Stimulated activated CD4-positive, alpha-beta T cell treated with anti-CD3 and anti-CD28 coated beads, Interleukin-4, amount 100 ng/mL, for 48 hours (primary cell): Measurements from ENCODE around the gene TAS2R16.
"Not testable (repeated sequence)": the region's sequence is repeated elsewhere in the genome, so short reads cannot be mapped to it uniquely, and the experiment has no call there.

Experiments
- DNase-seq, 2 donors: peaks; one replicate each; pipeline ENCODE4 v3.0.0-alpha.2; 2020; ENCODE audit warnings: low read depth in 2 of 2

The TAS2R16 gene

DNA sequence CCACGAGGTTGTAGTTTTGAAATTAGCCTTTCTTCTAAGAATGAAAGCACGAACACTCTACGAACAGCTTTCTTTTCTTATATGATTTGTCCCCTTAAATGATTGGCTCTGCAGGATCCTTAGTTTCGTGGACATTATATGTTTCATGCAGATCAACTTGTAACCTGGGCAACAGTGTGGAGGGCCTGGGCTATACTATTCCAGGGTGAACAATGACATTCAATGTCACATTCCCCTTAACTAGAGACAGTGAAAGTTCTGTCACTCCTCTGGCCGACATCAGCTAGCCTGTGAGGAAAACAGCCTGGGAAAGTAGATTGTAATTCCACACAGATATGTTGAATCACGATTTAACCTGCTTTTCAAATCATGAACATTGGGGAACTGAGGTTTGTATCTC is 23.4 kb downstream of the TAS2R16 start:
- DNase-seq, result no peak

- DNase-seq, result no peak
These were observed 24.5 kb downstream of the TAS2R16 start for GRCh38 chr7:122970740-122971725.

DNA sequence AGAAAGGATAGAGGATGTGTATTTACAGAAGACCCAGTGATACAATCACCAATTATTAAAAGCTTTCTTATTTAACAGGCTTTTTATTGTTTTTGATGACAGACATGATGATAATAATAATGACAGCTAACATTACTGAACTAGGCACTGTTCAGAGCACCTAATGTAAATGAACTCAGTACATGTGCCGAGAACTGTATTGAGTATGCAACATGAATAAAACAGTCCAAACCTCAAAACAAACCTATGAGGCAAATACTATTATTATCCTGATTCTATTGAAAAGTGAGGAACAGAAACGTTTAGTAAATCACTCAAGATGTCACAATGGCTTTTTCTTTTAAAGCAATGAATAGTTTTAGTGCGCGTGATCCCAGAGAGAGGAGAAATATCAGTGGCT is 27.1 kb downstream of the TAS2R16 start:
- DNase-seq, result no peak

DNA sequence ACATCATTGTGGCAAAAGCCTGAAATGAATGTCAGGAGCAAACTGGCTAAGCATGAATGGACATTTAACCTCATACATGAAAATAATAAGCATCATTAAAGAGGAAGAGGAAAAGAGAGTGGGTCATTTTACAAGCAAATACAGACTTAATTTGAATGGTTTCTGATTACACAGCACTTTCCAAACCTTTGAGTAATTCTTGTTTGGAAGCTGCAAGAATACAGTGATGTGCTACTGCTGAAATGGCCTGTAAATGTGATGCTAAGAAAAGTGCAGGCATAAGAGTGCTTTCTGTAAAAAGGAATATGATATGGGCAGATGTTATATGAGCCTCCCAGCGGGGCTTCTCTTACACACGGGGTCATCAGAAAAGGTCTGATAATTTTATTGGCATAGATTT is 30.2 kb downstream of the TAS2R16 start:
- no peak for DNase-seq

DNA sequence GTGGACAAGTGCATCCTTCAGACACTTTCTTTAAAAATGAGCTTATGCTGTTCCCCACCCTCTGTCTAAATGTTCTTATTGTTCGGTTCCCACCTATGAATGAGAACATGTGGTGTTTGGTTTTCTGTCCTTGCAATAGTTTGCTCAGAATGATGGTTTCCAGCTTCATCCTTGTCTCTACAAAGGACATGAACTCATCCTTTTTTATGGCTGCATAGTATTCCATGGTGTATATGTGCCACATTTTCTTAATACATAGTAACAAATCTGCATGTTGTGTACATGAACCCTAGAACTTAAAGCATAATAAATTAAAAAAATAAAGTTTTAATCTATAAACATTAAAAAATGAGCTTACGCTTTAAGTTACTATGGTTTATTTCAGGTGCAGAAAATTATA is 41.8 kb downstream of the TAS2R16 start:
- not testable (repeated sequence) for DNase-seq

DNA sequence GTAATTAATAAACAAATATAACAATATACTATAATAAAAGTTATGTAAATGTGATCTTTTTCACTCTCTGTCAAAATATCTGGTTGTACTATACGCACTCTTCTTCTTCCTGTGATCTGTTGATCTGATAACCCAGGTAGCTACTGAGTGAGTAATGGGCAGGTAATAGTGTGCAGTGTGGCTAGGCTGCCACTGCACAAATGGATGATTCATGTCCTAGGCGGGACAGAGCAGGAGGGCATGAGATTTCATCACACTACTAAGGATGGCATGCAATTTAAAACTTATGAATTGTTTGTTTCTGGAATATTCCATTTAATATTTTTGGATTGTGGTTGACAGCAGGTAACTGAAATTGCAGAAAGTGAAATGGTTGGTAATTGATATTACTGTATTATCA is 44.5 kb downstream of the TAS2R16 start:
- DNase-seq, result no peak

DNA sequence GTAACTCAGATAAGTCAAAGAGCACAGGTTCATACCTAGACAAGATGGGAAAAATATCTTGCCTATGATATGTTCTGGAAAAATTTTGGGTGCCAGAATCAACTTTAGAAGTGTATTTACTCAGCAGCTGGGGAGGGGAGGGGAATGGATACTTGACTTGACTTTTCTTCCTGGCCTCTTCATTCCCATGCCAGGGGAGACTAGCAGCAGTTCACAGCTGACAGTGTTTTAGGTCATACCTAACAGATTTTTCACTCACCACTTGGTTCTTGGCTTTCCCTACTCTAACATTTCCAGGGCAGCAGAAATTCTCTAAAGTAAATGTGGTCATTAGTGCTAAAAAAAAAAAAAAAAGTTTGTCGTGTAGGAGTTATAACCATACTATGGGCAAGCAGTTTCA is 46.3 kb downstream of the TAS2R16 start:
- DNase-seq, result no peak
